ENCODE results near the gene GP2. TPM values are rescaled to one million over a fixed set of nuclear protein-coding genes. Genes with fewer than 3 reads are reported as not detected.

The GP2 gene
- total RNA-seq, 1 experiment from 2014 or later = not detected

GRCh38 chr16:20298452-20298851 lies 28.9 kb downstream of the GP2 start:
- Mint-ChIP-seq H3K27ac (ENCODE audit: low read depth, unreplicated experiment) (no peak overlapping the region), H3K9me3 (ENCODE audit: unreplicated experiment) (peaks cover 8% of the 10 kb centered on the region), H3K4me1 (ENCODE audit: insufficient read depth, unreplicated experiment) (no peaks in the 10 kb centered on the region), H3K27me3 (ENCODE audit: insufficient read depth, unreplicated experiment) (peaks cover 51% of the 10 kb centered on the region), H3K4me3 (ENCODE audit: unreplicated experiment) (no peak overlapping the region), H3K36me3 (ENCODE audit: insufficient read depth, unreplicated experiment) (no peaks in the 10 kb centered on the region)
- CTCF ChIA-PET = interaction anchor here (0.5 to 15.8 kb wide), 6 partner anchors 9 to 711 kb away, joined by 3 to 456 read pairs (median 4); no protein-coding TSS in a partner anchor
- no peak for TF ChIP-seq CTCF (IDR thresholded peaks at IDR 0.05; ENCODE audit: unreplicated experiment)
- intact Hi-C loops (cut with micrococcal nuclease) = no loop called here
- no peak for DNase-seq (ENCODE audit: unreplicated experiment)
- BruUV-seq (replicated peaks) = no TSS peak
- POLR2A ChIA-PET = no interaction called here

GRCh38 chr16:20291208-20292206 lies 35.8 kb downstream of the GP2 start:
- H3K27ac Mint-ChIP-seq (ENCODE audit: low read depth, unreplicated experiment) = no peak overlapping the region
- no peak for DNase-seq (ENCODE audit: unreplicated experiment)
- intact Hi-C loops (cut with micrococcal nuclease) = no loop called here
- no peaks in the 10 kb centered on the region for H3K4me1 Mint-ChIP-seq (ENCODE audit: insufficient read depth, unreplicated experiment)
- H3K9me3 Mint-ChIP-seq (ENCODE audit: unreplicated experiment) = no peaks in the 10 kb centered on the region
- H3K27me3 Mint-ChIP-seq (ENCODE audit: insufficient read depth, unreplicated experiment) = peaks cover 13% of the 10 kb centered on the region
- H3K4me3 Mint-ChIP-seq (ENCODE audit: unreplicated experiment) = no peak overlapping the region
- POLR2A ChIA-PET = no interaction called here
- no peak for TF ChIP-seq CTCF (IDR thresholded peaks at IDR 0.05; ENCODE audit: unreplicated experiment)
- CTCF ChIA-PET = interaction anchor here (0.6 to 15.8 kb wide), 3 partner anchors 9 to 408 kb away, joined by 3 to 456 read pairs (median 22); no protein-coding TSS in a partner anchor
- no TSS peak for BruUV-seq (replicated peaks)
- no peaks in the 10 kb centered on the region for H3K36me3 Mint-ChIP-seq (ENCODE audit: insufficient read depth, unreplicated experiment)

- H3K27me3 Mint-ChIP-seq (ENCODE audit: insufficient read depth, unreplicated experiment) = peaks cover 13% of the 10 kb centered on the region
- intact Hi-C loops (cut with micrococcal nuclease) = no loop called here
- H3K9me3 Mint-ChIP-seq (ENCODE audit: unreplicated experiment) = no peaks in the 10 kb centered on the region
- CTCF ChIA-PET = interaction anchor here (0.6 to 1.6 kb wide), 3 partner anchors 10 to 382 kb away, joined by 3 to 6 read pairs (median 5); no protein-coding TSS in a partner anchor
- POLR2A ChIA-PET = no interaction called here
- no peak for DNase-seq (ENCODE audit: unreplicated experiment)
- H3K4me1 Mint-ChIP-seq (ENCODE audit: insufficient read depth, unreplicated experiment) = no peaks in the 10 kb centered on the region
- H3K27ac Mint-ChIP-seq (ENCODE audit: low read depth, unreplicated experiment) = no peak overlapping the region
- no peaks in the 10 kb centered on the region for H3K36me3 Mint-ChIP-seq (ENCODE audit: insufficient read depth, unreplicated experiment)
- BruUV-seq (replicated peaks) = no TSS peak
- H3K4me3 Mint-ChIP-seq (ENCODE audit: unreplicated experiment) = no peak overlapping the region
- TF ChIP-seq CTCF (IDR thresholded peaks at IDR 0.05; ENCODE audit: unreplicated experiment) = no peak
Measured at GRCh38 chr16:20289571-20289970, 37.7 kb downstream of the GP2 start.

GRCh38 chr16:20285993-20286499 lies 41.3 kb downstream of the GP2 start:
- H3K27ac Mint-ChIP-seq (ENCODE audit: low read depth, unreplicated experiment) = no peak overlapping the region
- peaks cover 13% of the 10 kb centered on the region for H3K27me3 Mint-ChIP-seq (ENCODE audit: insufficient read depth, unreplicated experiment)
- POLR2A ChIA-PET = no interaction called here
- TF ChIP-seq CTCF (IDR thresholded peaks at IDR 0.05; ENCODE audit: unreplicated experiment) = no peak
- no peak overlapping the region for H3K4me3 Mint-ChIP-seq (ENCODE audit: unreplicated experiment)
- H3K4me1 Mint-ChIP-seq (ENCODE audit: insufficient read depth, unreplicated experiment) = no peaks in the 10 kb centered on the region
- DNase-seq (ENCODE audit: unreplicated experiment) = no peak
- H3K36me3 Mint-ChIP-seq (ENCODE audit: insufficient read depth, unreplicated experiment) = no peaks in the 10 kb centered on the region
- CTCF ChIA-PET = no interaction called here
- no TSS peak for BruUV-seq (replicated peaks)
- intact Hi-C loops (cut with micrococcal nuclease) = no loop called here
- H3K9me3 Mint-ChIP-seq (ENCODE audit: unreplicated experiment) = peaks cover 6% of the 10 kb centered on the region

Data from MCF 10A (cell line).